ENCODE data around the gene SORCS2. TPM values are rescaled to one million over a fixed set of nuclear protein-coding genes. Genes with fewer than 3 reads are reported as not detected.

Gene SORCS2
- total RNA-seq, 2 experiments from 2014 or later, result 0.03 TPM; not detected in 1

DNA sequence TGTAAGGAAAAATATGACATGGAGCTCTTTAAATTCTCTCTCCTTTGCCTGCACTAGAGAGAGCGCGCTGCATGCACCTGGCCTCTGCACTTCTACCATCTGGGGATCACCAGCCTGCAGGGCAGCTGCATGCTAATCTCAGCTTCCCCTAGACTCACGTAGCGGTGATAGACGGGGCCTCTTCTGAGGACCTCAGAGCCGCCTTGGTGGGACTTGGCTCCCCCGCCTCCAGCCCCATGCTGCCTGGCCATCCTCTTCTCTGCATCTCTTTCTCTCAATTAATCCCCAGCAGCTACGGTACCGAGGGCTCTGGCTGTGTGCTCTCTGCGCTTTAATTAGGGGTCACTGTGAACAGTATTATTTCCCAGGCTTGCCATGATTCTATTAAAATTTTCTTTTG, 295.2 kb downstream of the SORCS2 start:
- no peaks in the 10 kb centered on the region for H3K4me1 ChIP-seq (ENCODE audit: insufficient read depth, low read length, poor library complexity, severe bottlenecking)
- TF ChIP-seq, protein P1, sequence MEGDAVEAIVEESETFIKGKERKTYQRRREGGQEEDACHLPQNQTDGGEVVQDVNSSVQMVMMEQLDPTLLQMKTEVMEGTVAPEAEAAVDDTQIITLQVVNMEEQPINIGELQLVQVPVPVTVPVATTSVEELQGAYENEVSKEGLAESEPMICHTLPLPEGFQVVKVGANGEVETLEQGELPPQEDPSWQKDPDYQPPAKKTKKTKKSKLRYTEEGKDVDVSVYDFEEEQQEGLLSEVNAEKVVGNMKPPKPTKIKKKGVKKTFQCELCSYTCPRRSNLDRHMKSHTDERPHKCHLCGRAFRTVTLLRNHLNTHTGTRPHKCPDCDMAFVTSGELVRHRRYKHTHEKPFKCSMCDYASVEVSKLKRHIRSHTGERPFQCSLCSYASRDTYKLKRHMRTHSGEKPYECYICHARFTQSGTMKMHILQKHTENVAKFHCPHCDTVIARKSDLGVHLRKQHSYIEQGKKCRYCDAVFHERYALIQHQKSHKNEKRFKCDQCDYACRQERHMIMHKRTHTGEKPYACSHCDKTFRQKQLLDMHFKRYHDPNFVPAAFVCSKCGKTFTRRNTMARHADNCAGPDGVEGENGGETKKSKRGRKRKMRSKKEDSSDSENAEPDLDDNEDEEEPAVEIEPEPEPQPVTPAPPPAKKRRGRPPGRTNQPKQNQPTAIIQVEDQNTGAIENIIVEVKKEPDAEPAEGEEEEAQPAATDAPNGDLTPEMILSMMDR (conservative IDR thresholded peaks at IDR 0.05; ENCODE audit: low read length), result no peak
- TF ChIP-seq EZH2phosphoT487 (IDR thresholded peaks at IDR 0.05; ENCODE audit: borderline replicate concordance, low read depth, low read length), result no peak
- no peak overlapping the region for H3K4me2 ChIP-seq (ENCODE audit: low read length)
- no peaks in the 10 kb centered on the region for H3K36me3 ChIP-seq (ENCODE audit: insufficient read depth, low read length)
- no peaks in the 10 kb centered on the region for H3K79me2 ChIP-seq (ENCODE audit: insufficient read depth, low read depth, low read length)
- ChIA-PET CTCF (ENCODE audit: unreplicated experiment) (no interaction called here), POLR2A (no interaction called here)
- H3K9me2 ChIP-seq (ENCODE audit: insufficient read depth, low read length), result no peaks in the 10 kb centered on the region
- no peak overlapping the region for H3K4me3 ChIP-seq (ENCODE audit: low read depth, low read length, poor library complexity, severe bottlenecking)
- no peaks in the 10 kb centered on the region for H4K20me1 ChIP-seq (ENCODE audit: insufficient read depth, low read length)
- H2AFZ ChIP-seq (ENCODE audit: low read length), result no peak overlapping the region
- intact Hi-C loops (cut with micrococcal nuclease; ENCODE audit: unreplicated experiment), result no loop called here
- BruUV-seq (replicated peaks), result no TSS peak
- no peak for DNase-seq (ENCODE audit: low spot score)
- no peaks in the 10 kb centered on the region for H3K9me3 ChIP-seq (ENCODE audit: low read length)
- H3K27ac ChIP-seq (ENCODE audit: low read depth, low read length, poor library complexity, severe bottlenecking), result no peak overlapping the region

DNA sequence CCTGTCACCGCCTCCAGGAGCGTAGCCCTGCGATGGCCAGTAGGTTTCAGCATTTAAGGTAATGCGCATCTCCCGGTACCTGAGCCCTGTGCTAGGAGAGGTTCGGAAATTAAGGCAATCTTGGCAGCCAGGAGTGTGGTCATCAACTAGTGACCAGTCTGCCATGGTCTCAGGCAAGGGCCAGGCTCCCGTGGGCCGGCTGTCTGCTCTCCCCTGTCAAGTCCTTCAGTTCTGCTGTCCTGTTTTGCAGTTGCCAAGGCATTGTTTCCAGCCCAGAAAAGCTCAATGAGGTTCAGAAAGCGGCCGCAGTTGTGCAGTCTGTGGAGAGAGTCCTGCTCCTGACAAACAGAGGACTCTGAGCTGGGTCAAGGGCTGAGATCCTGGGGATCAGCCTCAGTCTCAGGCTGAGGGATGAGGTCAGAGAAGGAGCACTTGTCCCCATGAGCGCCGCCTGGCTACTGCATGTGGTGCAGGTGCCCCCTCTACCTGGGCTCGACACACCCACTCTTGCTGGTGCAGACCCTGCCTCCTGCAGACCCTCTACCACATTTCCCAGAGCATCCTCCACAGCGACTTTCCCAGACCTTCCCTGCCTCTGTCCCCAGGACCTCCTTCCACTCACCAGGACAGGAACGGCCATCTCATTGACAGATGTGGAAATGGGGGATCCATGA, 295.8 kb downstream of the SORCS2 start:
- Histone ChIP-seq H3K4me3 (ENCODE audit: low read depth, low read length, poor library complexity, severe bottlenecking) (no peak overlapping the region), H4K20me1 (ENCODE audit: insufficient read depth, low read length) (no peaks in the 10 kb centered on the region), H3K9me2 (ENCODE audit: insufficient read depth, low read length) (no peaks in the 10 kb centered on the region), H3K4me1 (ENCODE audit: insufficient read depth, low read length, poor library complexity, severe bottlenecking) (no peaks in the 10 kb centered on the region), H3K4me2 (ENCODE audit: low read length) (no peak overlapping the region), H2AFZ (ENCODE audit: low read length) (no peak overlapping the region), H3K36me3 (ENCODE audit: insufficient read depth, low read length) (no peaks in the 10 kb centered on the region), H3K9me3 (ENCODE audit: low read length) (no peaks in the 10 kb centered on the region), H3K79me2 (ENCODE audit: insufficient read depth, low read depth, low read length) (no peaks in the 10 kb centered on the region), H3K27ac (ENCODE audit: low read depth, low read length, poor library complexity, severe bottlenecking) (no peak overlapping the region)
- TF ChIP-seq, protein P1 (conservative IDR thresholded peaks at IDR 0.05; ENCODE audit: low read length), result no peak
- TF ChIP-seq EZH2phosphoT487 (IDR thresholded peaks at IDR 0.05; ENCODE audit: borderline replicate concordance, low read depth, low read length), result no peak
- no TSS peak for BruUV-seq (replicated peaks)
- DNase-seq (ENCODE audit: low spot score), result no peak
- ChIA-PET CTCF (ENCODE audit: unreplicated experiment) (no interaction called here), POLR2A (no interaction called here)
- intact Hi-C loops (cut with micrococcal nuclease; ENCODE audit: unreplicated experiment), result no loop called here

DNA sequence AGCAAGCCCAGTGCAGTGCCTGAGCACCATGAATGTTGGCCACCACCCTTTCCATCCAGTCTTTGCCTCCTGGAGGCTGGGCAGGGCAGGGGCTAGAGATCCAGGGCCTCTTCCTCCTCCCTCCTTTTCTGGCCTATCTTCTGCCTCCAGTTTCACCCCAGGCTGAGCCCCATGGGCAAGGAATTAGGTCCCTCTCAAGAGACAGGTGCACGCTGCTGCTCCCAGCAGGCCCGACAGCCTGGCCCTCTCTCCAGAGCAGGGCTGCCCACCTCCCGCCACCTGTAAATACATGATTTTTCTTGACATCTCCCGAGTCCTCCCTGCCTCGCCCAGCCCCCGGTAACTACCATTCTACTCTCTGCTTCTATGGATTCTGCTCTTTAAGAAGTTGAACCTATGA, 299.6 kb downstream of the SORCS2 start:
- H3K4me3 ChIP-seq (ENCODE audit: low read depth, low read length, poor library complexity, severe bottlenecking), result no peak overlapping the region
- no peaks in the 10 kb centered on the region for H3K4me1 ChIP-seq (ENCODE audit: insufficient read depth, low read length, poor library complexity, severe bottlenecking)
- intact Hi-C loops (cut with micrococcal nuclease; ENCODE audit: unreplicated experiment), result no loop called here
- ChIA-PET POLR2A (interaction anchor here (0.8 kb wide), 1 partner anchor 39 kb away, joined by 3 read pairs; no protein-coding TSS in a partner anchor), CTCF (ENCODE audit: unreplicated experiment) (no interaction called here)
- H3K36me3 ChIP-seq (ENCODE audit: insufficient read depth, low read length), result no peaks in the 10 kb centered on the region
- H3K9me3 ChIP-seq (ENCODE audit: low read length), result no peaks in the 10 kb centered on the region
- H2AFZ ChIP-seq (ENCODE audit: low read length), result no peak overlapping the region
- DNase-seq (ENCODE audit: low spot score), result no peak
- no peaks in the 10 kb centered on the region for H4K20me1 ChIP-seq (ENCODE audit: insufficient read depth, low read length)
- no TSS peak for BruUV-seq (replicated peaks)
- no peak overlapping the region for H3K27ac ChIP-seq (ENCODE audit: low read depth, low read length, poor library complexity, severe bottlenecking)
- no peaks in the 10 kb centered on the region for H3K9me2 ChIP-seq (ENCODE audit: insufficient read depth, low read length)
- TF ChIP-seq, protein P1 (conservative IDR thresholded peaks at IDR 0.05; ENCODE audit: low read length), result no peak
- no peak for TF ChIP-seq EZH2phosphoT487 (IDR thresholded peaks at IDR 0.05; ENCODE audit: borderline replicate concordance, low read depth, low read length)
- no peak overlapping the region for H3K4me2 ChIP-seq (ENCODE audit: low read length)
- no peaks in the 10 kb centered on the region for H3K79me2 ChIP-seq (ENCODE audit: insufficient read depth, low read depth, low read length)

Measured in OCI-LY7 (cell line).